HuH-7.5 (cell line): ENCODE measurements around the gene GPR162.
"Not testable (repeated sequence)": the region's sequence is repeated elsewhere in the genome, so short reads cannot be mapped to it uniquely, and the experiment has no call there.

ENCODE experiments used
- DNase-seq: peaks from one replicate; pipeline ENCODE4 v3.0.0; 2011; ENCODE audit warnings: low spot score

GPR162 gene

DNA sequence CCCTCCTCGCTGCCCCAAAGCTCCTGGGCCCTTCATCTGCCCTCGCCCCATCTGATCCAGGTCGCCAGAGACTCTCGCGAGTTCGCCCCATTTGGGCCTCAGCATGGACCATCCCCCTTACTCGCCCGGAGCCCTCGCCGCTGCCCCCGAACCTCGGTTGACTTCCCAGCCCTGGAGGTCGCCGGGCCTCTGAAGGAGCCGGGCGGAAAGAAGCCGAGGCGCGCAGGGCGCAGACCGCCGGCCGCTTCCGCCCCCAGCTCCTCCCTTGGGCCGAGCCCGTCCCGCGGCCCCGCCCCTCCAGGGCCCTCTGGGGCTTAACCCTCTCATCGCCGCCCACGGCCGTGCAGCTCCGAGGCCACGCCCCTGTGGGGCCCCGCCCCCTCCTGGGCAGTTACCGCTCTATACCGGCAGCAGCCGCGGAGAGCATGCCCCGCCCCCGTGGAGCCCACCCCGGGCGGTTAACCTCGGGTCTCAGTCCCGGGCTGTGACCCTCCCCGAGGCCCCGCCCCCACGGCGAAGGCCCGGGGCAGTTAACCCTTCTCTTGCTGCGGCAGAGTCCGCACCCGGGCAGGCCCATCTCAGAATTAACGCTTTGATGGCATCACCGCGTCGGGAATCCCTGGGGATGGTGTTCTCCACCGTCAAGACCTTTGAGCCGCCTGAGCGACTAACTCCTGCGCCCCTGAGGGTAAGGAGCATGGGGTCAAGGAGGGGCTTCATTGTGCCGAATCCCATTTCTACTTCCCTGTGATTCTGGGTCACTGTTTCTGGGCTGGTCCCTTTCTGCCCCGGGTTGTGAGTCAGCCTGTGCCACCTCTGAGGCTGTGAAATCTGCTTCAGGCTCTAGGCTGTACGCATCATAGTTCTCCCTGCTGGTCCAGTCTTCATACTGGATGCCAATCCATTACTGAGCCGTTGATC is 51.7 kb downstream of the GPR162 start, which contains the start of gene SPSB2:
Gene SPSB2, minus strand, starts transcription at position 210 of the 921 bp plus-strand sequence. CDS start 402 bp downstream, outside the sequence.
- peak; percentile 91 for DNase-seq

DNA sequence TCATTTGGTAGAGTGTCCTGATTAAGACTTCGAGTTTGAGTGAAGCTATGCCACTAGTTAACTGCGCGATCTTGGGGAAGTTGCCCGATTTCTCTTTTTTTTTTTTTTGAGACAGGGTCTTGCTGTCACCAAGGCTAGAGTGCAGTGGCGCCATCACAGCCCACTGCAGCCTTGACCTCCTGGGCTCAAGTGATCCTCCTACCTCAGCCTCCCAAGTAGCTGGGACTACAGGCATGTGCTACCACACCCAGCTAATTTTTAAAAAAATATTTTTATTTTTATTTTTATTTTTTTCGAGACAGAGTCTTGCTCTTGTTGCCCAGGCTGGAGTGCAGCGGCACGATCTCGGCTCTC is 52.4 kb downstream of the GPR162 start:
- DNase-seq = not testable (repeated sequence)
